PC-3 (cell line): ENCODE results near the gene TERC. TPM values are rescaled to one million over a fixed set of nuclear protein-coding genes. Genes with fewer than 3 reads are reported as not detected.

Source experiments
- ATAC-seq: fragments of 200-7000 bp; cut with Tn5 transposase; 2 replicates; pipeline ENCODE4 v1.9.1; 2020; ENCODE audit warnings: mild to moderate bottlenecking, moderate library complexity
- BruUV-seq: library from RNA; stranded (reverse); fragments of 400-500 nt; replicated peaks from 2 replicates; lab custom pipeline; 2021; lab: Mats Ljungman, UMichigan
- CTCF ChIA-PET: fragments of 300-600 bp; sonication (Branson Sonifier 250); formaldehyde crosslinking; loops from one replicate; lab custom pipeline; 2022; ENCODE audit warnings: antibody characterized with exemption; lab: Charles Lee
- POLR2A ChIA-PET: fragments of 300-600 bp; sonication (Branson Sonifier 250); formaldehyde crosslinking; loops from one replicate; lab custom pipeline; 2022; ENCODE audit warnings: antibody characterized with exemption; ENCODE audit not compliant: unreplicated experiment; lab: Charles Lee
- DNase-seq: peaks from one replicate; pipeline ENCODE4 v3.0.0-alpha.2; 2015
- H2AFZ ChIP-seq: fragments of 300-600 bp; sonication (generic); 2 replicates; pipeline ENCODE4 v1.6.0; 2016; ENCODE audit warnings: antibody characterized with exemption, low read length
- H3F3A ChIP-seq: fragments of 300-600 bp; sonication (generic); one replicate; pipeline ENCODE4 v1.6.0; 2017; ENCODE audit warnings: antibody characterized with exemption, low read length, control low read depth, mild to moderate bottlenecking; ENCODE audit not compliant: unreplicated experiment
- H3K27ac ChIP-seq: fragments of 300-600 bp; sonication (generic); 2 replicates; pipeline ENCODE4 v1.5.1; 2016; ENCODE audit warnings: mild to moderate bottlenecking, low read length
- H3K27me3 ChIP-seq: fragments of 300-600 bp; sonication (generic); 2 replicates; pipeline ENCODE4 v1.6.1; 2016; ENCODE audit warnings: low read length, mixed read lengths
- H3K36me3 ChIP-seq: fragments of 300-600 bp; sonication (generic); 2 replicates; pipeline ENCODE4 v1.6.1; 2016; ENCODE audit warnings: low read depth, mixed run types, low read length, mixed read lengths
- H3K4me1 ChIP-seq: fragments of 300-600 bp; sonication (generic); 2 replicates; pipeline ENCODE4 v1.5.1; 2016; ENCODE audit warnings: low read length; ENCODE audit not compliant: insufficient read depth
- H3K4me2 ChIP-seq: fragments of 300-600 bp; sonication (generic); 2 replicates; pipeline ENCODE4 v1.6.0; 2016; ENCODE audit warnings: low read length
- H3K4me3 ChIP-seq: fragments of 300-600 bp; sonication (generic); 2 replicates; pipeline ENCODE4 v1.5.1; 2016; ENCODE audit warnings: mild to moderate bottlenecking, low read length, mixed read lengths
- H3K79me2 ChIP-seq: fragments of 300-600 bp; sonication (generic); 2 replicates; pipeline ENCODE4 v1.6.1; 2017; ENCODE audit warnings: low read length, mixed read lengths
- H3K9ac ChIP-seq: fragments of 300-600 bp; sonication (generic); 2 replicates; pipeline ENCODE4 v1.6.0; 2016; ENCODE audit warnings: mild to moderate bottlenecking, low read length
- H3K9me2 ChIP-seq: fragments of 300-600 bp; sonication (generic); replicated peaks from 2 replicates; pipeline ENCODE4 v1.6.1; 2016; ENCODE audit warnings: mixed run types, low read length, mixed read lengths
- H3K9me3 ChIP-seq: fragments of 300-600 bp; sonication (generic); 2 replicates; pipeline ENCODE4 v1.6.1; 2016; ENCODE audit warnings: low read length, mixed read lengths
- H4K20me1 ChIP-seq: fragments of 300-600 bp; sonication (generic); 2 replicates; pipeline ENCODE4 v1.6.1; 2016; ENCODE audit warnings: low read length, mixed read lengths
- EZH2 ChIP-seq: fragments of 300-600 bp; sonication (generic); IDR thresholded peaks from one replicate; pipeline ENCODE4 v1.6.1; 2017; ENCODE audit warnings: antibody characterized with exemption, mild to moderate bottlenecking, low read length; ENCODE audit not compliant: unreplicated experiment
- EZH2phosphoT487 ChIP-seq: fragments of 300-600 bp; sonication (generic); IDR thresholded peaks from 2 replicates; pipeline ENCODE4 v1.6.1; 2018; ENCODE audit warnings: mild to moderate bottlenecking, antibody characterized with exemption, low read length, borderline replicate concordance
- intact Hi-C: fragments of 100-400 bp; cut with micrococcal nuclease; formaldehyde crosslinking; loops from 2 replicates; pipeline ENCODE4 v1.9.0; 2023
- total RNA-seq: library from RNA; depleted of rRNA; stranded (reverse); fragments of >200 nt; gene quantifications from 2 replicates; pipeline ENCODE4 v1.2.3, GENCODE V29; 2014
- TF ChIP-seq, protein P1 (sequence below): fragments of 300-600 bp; sonication (generic); conservative IDR thresholded peaks from 2 replicates; pipeline ENCODE4 v1.5.1; 2017; ENCODE audit warnings: antibody characterized with exemption, low read depth, mild to moderate bottlenecking, low read length

The TERC gene
- total RNA-seq, 1 experiment from 2014 or later, result 544 TPM

DNA sequence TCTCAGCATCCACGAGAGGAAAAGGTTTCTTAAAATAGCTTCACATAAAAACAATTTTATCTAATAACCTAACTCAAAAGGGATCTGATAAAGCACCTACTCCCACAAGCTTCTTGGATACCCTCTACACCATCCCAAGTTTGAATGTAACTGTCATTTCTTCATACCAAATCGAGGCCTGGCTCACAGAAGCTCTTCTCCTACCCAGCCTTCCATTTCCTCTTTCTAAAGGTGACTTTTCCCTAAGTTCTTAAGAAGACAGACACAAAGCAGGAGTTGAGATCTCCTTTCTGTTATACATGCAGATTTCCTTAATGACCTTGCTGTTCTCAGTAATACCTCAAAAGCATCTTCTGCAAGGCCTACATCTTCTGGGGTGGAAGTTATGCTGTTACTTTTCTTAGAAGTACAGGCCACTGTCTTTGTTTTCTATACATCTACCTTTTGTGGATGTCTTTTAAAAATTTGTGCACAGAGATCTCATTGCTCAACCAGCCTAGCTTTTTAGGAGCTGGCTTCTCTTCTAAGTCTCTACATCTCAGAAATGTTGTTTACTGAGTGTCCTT is 44.5 kb upstream of the TERC start:
- Histone ChIP-seq H3K9me2 (no peaks in the 10 kb centered on the region), H3K4me2 (no peak overlapping the region), H3K4me3 (no peak overlapping the region), H3K27ac (no peak overlapping the region), H4K20me1 (no peaks in the 10 kb centered on the region), H3K9ac (no peak overlapping the region), H3K27me3 (no peaks in the 10 kb centered on the region), H3K9me3 (no peaks in the 10 kb centered on the region), H2AFZ (no peak overlapping the region), H3K4me1 (peaks cover 15% of the 10 kb centered on the region; the same call in 1 of the 2 replicates), H3F3A (no peaks in the 10 kb centered on the region), H3K79me2 (no peaks in the 10 kb centered on the region), H3K36me3 (no peaks in the 10 kb centered on the region)
- TF ChIP-seq EZH2 (no peak), EZH2phosphoT487 (no peak)
- TF ChIP-seq, protein P1, sequence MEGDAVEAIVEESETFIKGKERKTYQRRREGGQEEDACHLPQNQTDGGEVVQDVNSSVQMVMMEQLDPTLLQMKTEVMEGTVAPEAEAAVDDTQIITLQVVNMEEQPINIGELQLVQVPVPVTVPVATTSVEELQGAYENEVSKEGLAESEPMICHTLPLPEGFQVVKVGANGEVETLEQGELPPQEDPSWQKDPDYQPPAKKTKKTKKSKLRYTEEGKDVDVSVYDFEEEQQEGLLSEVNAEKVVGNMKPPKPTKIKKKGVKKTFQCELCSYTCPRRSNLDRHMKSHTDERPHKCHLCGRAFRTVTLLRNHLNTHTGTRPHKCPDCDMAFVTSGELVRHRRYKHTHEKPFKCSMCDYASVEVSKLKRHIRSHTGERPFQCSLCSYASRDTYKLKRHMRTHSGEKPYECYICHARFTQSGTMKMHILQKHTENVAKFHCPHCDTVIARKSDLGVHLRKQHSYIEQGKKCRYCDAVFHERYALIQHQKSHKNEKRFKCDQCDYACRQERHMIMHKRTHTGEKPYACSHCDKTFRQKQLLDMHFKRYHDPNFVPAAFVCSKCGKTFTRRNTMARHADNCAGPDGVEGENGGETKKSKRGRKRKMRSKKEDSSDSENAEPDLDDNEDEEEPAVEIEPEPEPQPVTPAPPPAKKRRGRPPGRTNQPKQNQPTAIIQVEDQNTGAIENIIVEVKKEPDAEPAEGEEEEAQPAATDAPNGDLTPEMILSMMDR, result no peak
- intact Hi-C loops, result no loop called here
- DNase-seq (no peak), ATAC-seq (no peak)
- ChIA-PET CTCF (no interaction called here), POLR2A (no interaction called here)
- no TSS peak for BruUV-seq

DNA sequence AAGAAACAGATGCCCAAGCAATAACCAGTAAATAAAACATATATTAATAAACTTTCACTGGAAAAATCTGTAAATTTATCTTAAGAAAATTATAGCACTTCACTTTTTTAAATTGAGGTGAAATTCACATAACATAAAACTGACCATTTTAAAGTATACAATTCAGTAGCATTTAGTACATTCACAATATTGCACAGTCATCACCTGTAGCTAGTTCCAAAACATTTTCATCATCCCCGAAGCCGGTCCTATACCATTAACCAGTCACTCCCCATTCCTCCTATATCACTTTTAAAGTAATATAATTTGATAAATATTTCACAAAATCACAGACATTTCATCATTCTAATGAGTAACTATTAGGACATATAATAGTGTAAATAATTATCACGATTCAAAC is 39.8 kb upstream of the TERC start:
- TF ChIP-seq EZH2 (no peak), EZH2phosphoT487 (no peak)
- TF ChIP-seq, protein P1, result no peak
- no peaks in the 10 kb centered on the region for H3K27me3 ChIP-seq
- H3K79me2 ChIP-seq, result no peaks in the 10 kb centered on the region
- ChIA-PET POLR2A (no interaction called here), CTCF (no interaction called here)
- H3K4me2 ChIP-seq, result no peak overlapping the region
- no TSS peak for BruUV-seq
- ATAC-seq (no peak), DNase-seq (no peak)
- no peaks in the 10 kb centered on the region for H4K20me1 ChIP-seq
- intact Hi-C loops, result no loop called here
- no peaks in the 10 kb centered on the region for H3K9me3 ChIP-seq
- H3F3A ChIP-seq, result no peaks in the 10 kb centered on the region
- H2AFZ ChIP-seq, result no peak overlapping the region
- H3K36me3 ChIP-seq, result no peaks in the 10 kb centered on the region
- H3K4me1 ChIP-seq, result no peaks in the 10 kb centered on the region
- H3K4me3 ChIP-seq, result no peak overlapping the region
- H3K9ac ChIP-seq, result no peak overlapping the region
- H3K9me2 ChIP-seq, result no peaks in the 10 kb centered on the region
- no peak overlapping the region for H3K27ac ChIP-seq

- H2AFZ ChIP-seq, result no peak overlapping the region
- H3K4me2 ChIP-seq, result no peak overlapping the region
- no peaks in the 10 kb centered on the region for H3F3A ChIP-seq
- BruUV-seq, result no TSS peak
- no peaks in the 10 kb centered on the region for H3K27me3 ChIP-seq
- TF ChIP-seq EZH2phosphoT487, result no peak
- TF ChIP-seq, protein P1, result no peak
- no peak for TF ChIP-seq EZH2
- H3K9ac ChIP-seq, result no peak overlapping the region
- H3K4me1 ChIP-seq, result no peaks in the 10 kb centered on the region
- no peak for DNase-seq
- H3K4me3 ChIP-seq, result no peak overlapping the region
- intact Hi-C loops, result loop anchor here (10.0 kb wide), 1 partner anchor 192 kb away; no protein-coding TSS in a partner anchor
- no peaks in the 10 kb centered on the region for H3K79me2 ChIP-seq
- peaks cover 22% of the 10 kb centered on the region for H3K36me3 ChIP-seq
- H3K27ac ChIP-seq, result no peak overlapping the region
- no peaks in the 10 kb centered on the region for H3K9me3 ChIP-seq
- POLR2A ChIA-PET, result no interaction called here
- CTCF ChIA-PET, result no interaction called here
- no peaks in the 10 kb centered on the region for H4K20me1 ChIP-seq
- ATAC-seq, result no peak
- H3K9me2 ChIP-seq, result no peaks in the 10 kb centered on the region
Measured at GRCh38 chr3:169792359-169792758, 27.5 kb upstream of the TERC start.
